Measurements from ENCODE around the gene SMYD3. TPM values are rescaled to one million over a fixed set of nuclear protein-coding genes. Genes with fewer than 3 reads are reported as not detected.

SMYD3 gene
- 46.7 TPM for total RNA-seq (ENCODE audit: insufficient read depth, low replicate concordance)

DNA sequence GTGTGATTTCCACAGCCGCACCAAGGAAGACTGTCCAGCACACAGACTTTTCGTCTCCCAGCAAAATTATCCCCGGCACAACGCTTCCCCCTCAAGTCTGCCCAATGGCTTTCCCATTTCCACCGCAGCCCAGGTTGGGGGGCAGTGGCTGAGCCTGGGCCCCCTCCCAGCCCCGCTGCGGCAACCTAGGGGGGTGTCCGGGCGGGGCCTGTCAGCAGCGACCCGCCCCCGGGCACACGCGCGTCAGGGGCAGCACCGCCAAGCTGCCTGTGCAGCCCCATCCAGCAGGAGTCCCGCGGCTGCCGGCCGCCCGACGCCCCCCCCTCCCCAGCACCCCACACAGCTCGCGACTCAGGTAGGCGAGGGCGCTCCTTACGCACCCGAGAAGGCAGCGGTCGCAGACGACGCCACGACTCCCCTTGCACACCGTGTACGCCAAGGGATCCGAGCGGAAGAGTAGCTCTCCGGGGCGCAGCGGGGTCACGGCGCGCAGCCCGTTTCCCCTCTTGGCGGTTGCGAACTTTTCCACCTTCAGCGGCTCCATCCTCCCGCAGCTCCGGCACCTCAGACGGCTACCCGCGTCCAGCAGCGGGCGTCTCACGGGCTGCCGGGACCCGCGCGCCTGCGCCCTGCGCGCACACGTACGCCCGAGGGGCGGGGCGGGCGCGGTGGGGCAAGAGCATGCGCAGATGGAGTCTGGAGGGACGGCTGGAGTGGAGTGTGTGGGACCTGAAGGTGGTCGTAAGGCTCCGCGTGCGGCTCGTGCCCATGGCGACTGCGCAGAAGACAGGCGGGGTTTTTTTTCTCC lies at the start of gene SMYD3:
SMYD3 (minus strand) TSS at position 606 of the 808 bp plus-strand sequence.
- DNase-seq (ENCODE audit: low spot score): peak; percentile 88

DNA sequence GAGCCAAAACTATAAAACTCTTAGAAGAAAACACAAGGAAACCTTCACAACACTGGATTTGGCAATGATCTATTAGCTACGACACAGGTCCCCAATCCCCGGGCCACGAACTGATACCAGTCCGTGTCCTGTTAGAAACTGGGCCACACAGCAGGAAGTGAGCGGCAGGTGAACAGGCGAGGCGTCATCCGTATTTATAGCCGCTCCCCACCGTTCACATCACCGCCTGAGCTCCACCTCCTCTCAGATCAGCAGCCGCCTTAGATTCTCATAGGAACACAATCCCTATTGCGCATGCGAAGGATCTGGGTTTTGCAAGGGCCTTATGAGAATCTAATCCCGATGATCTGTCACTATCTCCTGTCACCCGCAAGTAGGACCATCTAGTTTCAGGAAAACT lies 47.1 kb upstream of the SMYD3 start:
- no peak for DNase-seq (ENCODE audit: low spot score)

DNA sequence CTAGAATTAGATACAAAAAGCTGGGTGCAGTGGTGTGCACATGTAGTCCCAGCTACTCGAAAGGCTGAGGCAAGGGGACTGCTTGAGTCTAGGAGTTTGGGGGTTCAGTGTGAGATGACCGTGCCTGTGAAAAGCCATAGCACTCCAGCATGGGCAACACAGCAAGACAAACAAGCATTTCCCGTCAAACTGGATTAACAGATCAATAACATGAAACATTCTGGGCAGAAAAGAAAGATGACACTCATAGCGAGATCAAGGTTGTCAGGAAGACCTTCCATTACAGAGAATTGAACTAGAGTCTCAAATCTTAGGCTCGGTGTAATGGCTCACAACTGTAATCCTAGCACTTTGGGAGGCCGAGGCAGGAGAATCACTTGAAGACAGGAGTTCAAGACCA lies 45.0 kb upstream of the SMYD3 start:
- DNase-seq (ENCODE audit: low spot score): no peak

- no peak for DNase-seq (ENCODE audit: low spot score)
These were observed 43.3 kb upstream of the SMYD3 start for GRCh38 chr1:246550402-246550801.

DNA sequence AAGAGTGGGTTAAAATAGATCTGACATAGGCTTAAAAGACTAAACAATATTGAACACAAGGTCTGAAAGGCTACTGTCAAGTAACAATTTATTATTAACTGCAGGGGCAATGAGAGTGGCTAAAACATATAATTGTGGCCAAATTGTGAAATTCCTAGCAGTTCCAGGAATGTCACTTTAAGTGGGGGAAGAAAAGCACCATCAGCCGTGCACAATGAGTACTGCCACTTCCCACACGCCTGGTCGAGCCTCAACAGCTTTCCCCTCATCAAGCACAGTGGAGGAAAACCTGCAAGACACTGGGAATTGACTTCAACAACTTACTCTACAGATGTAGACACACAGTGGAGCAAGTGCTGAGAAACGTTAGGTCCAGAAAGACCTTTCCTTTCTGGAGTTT lies 42.6 kb upstream of the SMYD3 start:
- no peak for DNase-seq (ENCODE audit: low spot score)

GRCh38 chr1:246544001-246544400 lies 36.9 kb upstream of the SMYD3 start:
- no peak for DNase-seq (ENCODE audit: low spot score)

DNA sequence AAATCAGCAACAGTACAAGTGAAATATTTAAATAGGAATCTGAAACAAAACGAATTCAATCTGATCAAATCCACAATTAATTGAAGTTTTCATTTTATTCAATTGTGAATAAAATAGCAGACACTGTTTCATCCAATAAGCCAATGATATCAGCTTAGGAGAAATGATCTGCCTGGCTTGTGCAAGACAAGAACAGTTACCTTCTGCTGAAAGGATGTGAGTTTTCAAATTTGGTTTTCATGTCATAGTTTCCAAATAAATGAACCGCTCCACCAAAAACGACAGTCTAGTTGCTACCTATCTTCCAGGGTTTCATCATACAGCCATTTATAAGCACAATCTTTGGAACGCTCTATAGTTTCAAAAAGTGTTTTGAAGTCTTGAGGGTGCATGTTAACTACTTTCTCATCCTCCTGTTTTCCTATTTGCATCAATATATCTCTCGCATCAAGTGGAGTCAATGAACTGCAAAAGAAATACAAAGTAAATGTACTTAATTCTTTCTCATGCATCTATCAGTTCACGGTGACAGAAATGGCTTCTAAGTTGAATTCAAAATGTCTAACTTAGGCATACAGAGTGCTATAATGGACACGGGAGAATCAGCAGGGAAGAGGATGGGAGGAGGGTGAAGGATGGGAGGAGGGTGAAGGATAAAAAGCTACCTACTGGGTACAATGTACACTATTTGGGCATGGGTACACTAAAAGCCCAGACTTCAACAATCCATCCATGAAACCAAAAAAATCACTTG lies 33.8 kb upstream of the SMYD3 start:
- DNase-seq (ENCODE audit: low spot score): no peak

DNA sequence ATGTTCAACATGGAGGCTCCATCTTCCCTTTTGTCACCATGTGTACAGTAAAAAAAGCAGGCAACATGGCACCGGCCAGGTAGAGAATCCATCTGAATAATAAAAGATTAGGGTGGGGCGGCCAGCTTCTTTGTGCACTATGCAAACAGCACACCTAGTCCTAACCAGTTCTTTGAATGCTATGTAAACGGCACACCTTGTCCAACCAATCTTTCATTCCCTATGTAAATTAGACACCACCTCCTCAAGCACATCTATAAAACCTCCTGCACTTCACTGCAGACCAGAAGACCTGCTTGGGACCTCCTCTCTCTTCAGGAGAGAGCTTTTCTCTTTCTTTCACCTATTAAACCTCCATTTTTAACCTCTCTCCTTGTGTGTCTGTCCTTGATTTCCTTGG lies 30.8 kb upstream of the SMYD3 start:
- DNase-seq (ENCODE audit: low spot score): no peak

- no peak for DNase-seq (ENCODE audit: low spot score)
These were observed 30.4 kb upstream of the SMYD3 start for GRCh38 chr1:246537441-246537840.

- no peak for DNase-seq (ENCODE audit: low spot score)
These were observed 27.0 kb upstream of the SMYD3 start for GRCh38 chr1:246534114-246534513.

GRCh38 chr1:246533371-246533905 lies 26.4 kb upstream of the SMYD3 start:
- no peak for DNase-seq (ENCODE audit: low spot score)

GRCh38 chr1:246532519-246532918 lies 25.4 kb upstream of the SMYD3 start:
- DNase-seq (ENCODE audit: low spot score): no peak

DNA sequence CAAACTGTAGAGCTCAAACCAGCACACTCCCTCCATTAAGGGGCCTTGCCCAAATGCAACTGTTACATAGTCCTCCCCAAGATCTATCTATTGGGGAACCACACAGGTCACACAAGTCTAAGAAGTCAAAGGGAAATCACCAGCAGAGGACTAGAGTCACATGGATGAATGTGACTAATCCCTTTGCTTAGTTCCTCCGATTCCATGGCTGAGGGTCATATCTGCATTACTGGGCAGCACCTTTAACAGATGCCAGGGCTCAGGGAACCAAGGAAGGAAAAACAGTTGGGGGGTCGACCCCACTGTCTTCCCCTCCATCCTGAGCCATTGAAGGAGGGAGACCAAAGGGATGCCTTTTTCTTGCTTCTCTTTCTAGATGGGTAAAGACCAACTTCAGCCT lies 23.4 kb upstream of the SMYD3 start:
- DNase-seq (ENCODE audit: low spot score): no peak

GRCh38 chr1:246528933-246529731 lies 22.1 kb upstream of the SMYD3 start:
- no peak for DNase-seq (ENCODE audit: low spot score)

- no peak for DNase-seq (ENCODE audit: low spot score)
These were observed 20.5 kb upstream of the SMYD3 start for GRCh38 chr1:246527402-246528088.

GRCh38 chr1:246526915-246527314 lies 19.8 kb upstream of the SMYD3 start:
- no peak for DNase-seq (ENCODE audit: low spot score)

DNA sequence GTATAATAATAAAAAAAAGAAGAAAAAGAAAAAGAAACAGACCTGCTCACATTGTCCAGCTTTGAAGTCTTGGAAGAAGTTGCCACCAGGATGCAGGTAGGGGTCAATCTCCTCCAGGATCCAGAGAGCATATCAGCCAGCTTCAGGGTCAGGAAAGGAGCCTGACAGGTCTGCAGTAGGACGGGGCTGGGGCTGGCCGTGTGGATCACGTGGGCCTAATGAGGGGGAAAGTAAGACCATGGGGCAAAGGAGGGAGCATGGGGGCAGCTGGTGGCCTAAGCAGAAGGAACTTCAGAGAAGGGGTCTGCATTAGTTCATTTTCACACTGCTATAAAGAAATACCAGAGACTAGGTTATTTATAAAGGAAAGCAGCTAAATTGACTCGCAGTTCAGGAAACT lies 19.3 kb upstream of the SMYD3 start:
- DNase-seq (ENCODE audit: low spot score): no peak

DNA sequence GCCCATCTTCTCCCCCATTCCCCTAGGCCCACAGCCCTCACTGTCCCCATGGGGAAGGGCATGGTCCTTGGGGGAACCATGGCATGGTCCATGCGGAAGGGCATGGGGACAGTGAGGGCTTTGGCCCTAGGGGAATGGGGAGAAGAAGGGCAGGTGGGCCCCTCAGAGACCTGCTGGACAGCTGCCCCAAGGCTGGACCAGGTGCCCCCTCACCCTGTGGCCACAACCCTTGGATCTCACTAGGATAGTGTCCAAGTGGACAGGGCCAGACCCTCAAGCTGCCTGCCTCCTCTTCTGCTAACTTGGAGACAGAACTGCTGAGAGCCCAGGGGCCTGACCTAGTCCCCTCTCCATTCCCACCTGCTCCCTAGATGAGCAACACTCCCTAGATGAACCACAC lies 12.4 kb upstream of the SMYD3 start:
- DNase-seq (ENCODE audit: low spot score): no peak

- DNase-seq (ENCODE audit: low spot score): no peak
These were observed 11.6 kb upstream of the SMYD3 start for GRCh38 chr1:246518456-246519205.

DNA sequence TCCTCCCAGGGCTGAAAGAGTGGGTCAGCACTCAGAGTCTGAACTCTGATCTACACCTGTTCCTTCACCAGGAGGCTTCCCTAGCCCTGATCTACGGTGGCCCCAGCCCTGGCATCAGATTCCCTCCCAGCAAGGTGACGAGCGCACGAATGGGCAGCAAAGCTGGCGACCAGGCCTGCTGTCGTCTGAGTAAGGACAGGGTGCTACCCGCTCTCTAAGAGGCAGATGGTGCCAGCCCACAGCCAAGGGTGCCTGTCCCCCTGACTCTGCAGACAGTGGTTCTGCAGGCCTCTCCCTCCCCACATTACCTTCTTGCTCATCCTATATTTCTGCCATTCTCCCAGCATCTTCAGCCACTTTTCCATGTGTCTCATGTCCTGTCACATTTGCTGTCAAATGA lies 10.3 kb upstream of the SMYD3 start:
- DNase-seq (ENCODE audit: low spot score): no peak

DNA sequence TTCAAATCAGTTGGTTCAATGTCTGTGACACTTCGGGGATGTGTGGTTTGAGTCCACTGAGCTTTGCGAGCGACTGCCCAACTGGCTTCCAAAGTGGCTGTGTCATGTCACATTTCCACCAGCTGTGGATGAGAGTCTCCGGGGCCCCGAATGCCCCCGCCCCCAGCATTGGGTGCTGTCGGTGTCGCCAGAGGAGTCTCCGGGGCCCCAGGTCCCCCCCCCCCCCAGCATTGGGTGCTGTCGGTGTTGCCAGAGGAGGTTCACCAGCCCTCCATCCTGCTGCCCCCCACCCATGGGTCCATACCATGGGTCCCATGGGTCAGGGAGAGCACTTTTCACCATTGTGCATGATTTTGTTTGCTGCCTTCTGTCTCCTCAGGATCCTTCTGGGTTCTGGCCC lies 9.0 kb upstream of the SMYD3 start:
- no peak for DNase-seq (ENCODE audit: low spot score)
